ENCODE measurements around the gene ZMIZ1.

Gene ZMIZ1

DNA sequence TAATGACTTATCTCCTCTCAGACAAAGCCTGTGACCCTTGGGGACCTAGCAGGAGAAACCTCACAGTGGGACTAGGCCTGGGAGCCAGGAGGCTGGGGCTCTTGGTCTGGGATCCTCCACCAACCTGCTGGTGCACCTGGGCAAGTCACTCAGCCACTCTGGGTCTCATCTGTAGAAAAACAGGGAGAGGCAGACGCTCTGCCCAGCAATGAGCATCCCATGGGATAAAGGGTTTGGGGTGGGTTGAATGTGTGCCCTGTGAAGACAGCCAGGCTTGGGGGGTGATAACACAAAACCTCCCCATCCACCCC is 81.6 kb downstream of the ZMIZ1 start:
- no peak for DNase-seq (ENCODE audit: low read depth in 2 of 2)

DNA sequence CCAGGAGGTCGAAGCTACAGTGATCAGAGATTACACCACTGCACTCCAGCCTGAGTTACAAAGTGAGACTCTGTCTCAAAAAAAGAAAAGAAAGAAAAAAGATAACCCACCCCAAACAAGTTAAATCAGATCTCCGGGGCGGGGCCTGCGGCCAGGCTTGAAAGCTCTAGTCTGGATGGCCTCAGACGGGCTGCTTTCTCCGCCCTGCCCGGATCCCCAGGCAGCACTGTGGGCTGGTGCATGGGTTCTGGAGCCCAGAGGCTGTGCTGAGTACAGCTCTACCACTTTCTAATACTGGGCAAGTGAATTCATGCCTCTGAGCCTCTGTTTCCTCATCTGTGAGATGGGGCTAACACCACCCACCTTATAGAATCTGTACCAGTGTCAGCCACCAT is 83.7 kb downstream of the ZMIZ1 start:
- no peak for DNase-seq (ENCODE audit: low read depth in 2 of 2)

DNA sequence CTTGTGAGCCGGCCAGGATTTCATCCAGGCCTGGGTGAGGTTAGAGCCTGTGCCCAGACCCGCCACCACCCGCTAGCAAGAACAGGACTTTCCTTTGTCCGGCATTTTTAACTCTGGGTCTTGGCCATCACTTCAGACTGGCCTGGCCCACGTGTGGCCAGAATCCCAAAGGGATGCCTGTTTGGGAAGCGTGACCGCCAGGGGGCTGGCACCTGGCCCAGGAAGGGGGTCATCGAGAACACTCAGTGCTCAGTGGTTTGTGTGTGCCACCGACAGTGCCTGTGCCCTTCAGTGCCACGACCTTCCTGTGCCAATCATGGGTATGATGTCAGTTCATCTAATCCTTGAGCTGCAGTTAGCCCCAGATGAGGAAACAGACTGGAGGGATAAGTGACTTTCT is 85.0 kb downstream of the ZMIZ1 start:
- DNase-seq (ENCODE audit: low read depth in 2 of 2) = no peak

DNA sequence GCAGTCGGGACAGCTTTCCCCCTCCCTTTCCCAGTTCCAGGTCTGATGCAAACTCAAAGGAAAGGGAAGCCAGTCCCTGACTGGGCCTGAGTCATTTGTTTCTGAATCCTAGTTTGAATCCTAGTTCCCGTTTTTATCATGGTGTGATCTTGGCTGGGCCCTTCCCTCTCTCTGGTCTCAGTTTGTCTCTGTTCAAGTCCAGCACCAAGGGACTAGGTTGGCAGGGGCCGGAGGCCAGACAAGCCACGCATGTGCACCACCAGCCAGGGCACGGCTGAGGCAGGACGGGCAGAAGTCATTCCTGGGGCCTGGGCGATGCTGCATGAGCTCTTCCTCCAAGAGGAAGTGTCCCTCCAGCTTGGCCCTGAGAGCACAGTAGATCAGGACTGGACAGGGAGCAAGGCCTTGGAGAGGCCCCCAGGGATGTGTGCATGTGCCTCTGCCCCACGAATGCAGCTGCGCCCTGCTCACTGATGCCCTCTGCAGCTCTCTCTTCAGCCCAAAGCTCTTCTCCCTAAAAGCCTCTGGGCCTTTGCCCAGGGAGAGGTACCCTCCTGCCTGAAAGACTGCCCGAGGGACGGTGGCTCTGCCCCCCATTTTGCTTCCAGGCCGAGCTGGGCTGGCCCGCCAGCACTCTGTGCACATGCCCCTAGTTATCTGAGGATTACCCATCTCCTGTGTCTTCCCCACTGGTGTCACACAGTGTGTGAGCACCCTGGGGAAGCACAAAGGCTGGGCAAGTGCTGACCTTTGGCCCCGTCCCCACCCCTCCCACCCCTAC is 86.7 kb downstream of the ZMIZ1 start:
- DNase-seq (ENCODE audit: low read depth in 2 of 2) = no peak

DNA sequence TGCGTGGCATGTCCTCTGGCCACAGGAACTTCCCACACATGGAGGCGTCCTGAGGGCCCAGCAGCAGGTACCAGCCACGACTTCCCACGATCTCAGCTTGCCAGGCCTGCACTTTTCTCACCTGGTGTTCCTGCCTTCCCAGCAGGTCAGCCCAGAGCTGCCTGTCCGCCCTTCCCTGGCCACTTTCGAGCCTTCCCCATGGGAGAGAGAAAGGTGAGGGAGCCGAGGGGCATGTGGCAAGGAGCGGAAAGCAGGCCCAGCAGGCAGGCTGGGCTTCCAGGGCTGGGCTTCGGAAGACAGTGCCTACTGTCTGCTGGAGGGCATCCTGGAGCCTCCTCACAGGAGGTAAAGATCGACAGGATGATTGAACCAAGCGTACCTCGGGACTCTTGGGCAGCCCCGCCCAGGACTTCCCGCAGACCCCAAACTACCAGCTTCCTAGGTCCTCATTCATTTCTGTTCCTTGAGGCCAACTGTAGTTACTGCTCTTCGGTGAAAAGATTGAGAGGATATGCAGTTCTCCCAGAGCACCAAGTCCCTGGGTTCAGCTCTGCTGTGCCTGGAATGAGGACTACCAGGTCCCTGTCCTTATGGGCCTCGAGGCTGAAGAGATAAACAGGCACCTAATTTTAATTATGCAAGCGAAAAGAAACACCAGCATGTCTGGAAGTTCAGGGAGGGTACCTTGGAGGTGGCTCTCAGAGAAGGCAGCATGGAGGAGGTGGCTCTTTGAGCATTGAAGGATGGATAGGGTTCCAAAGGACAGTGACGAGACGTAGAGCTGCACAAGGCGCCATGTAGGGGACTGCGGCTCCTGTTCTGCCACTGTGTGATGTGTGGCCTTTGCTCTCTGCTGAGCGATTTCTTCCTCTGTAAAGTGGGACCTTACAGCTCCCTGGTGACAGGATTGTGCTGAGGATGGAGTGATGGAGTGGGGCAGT is 87.8 kb downstream of the ZMIZ1 start:
- no peak for DNase-seq (ENCODE audit: low read depth in 2 of 2)

DNA sequence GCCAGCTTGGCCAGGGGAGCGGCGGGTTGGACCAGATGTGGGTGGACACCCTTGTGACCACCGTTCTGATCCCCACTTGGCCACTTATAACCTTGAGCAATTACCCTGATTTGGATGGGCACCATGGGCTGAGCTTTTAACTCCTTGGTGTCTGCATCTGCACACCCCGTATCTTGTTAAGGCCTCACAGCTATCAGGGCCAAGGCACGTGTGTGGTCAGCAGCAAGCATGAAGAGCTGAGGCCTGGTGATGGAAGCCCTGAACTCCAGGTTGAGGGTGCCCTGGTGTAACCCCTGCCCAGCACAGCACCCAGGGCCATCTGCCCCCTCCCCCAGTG is 89.2 kb downstream of the ZMIZ1 start:
- DNase-seq (ENCODE audit: low read depth in 2 of 2) = no peak

DNA sequence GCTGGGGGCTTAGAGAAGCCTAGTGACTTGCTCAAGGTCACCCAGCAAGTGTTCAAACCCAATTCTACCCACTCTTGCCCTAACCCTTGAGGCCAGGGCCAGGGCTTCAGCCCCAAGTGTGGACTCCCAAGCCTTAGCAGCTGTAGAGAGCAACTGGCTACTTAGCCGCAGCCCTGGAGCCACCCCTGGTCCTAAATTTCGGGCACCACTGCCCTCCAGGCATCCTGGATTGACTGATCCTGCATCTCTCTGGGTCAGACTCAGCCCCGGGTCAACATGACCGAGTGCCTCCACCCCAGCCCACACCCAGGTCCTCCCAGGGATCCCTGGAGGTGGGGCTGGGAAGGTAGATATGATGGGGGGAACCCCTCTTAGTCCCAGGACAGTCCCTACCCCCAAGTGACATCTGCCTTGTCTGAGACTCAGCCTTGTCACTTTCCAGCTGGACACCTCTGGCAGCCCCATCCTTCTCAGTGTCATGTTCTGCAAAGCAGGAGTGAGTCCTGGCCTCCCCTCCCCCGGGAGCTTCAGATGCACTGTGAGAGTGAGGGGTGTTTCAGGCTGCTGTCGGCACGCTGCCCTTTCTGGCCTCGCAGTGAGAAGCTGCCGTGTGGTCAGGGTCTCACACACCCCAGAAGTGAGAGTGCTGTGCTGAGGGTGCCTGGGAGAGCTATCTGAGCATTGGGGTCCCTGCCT is 89.8 kb downstream of the ZMIZ1 start:
- no peak for DNase-seq (ENCODE audit: low read depth in 2 of 2)

DNA sequence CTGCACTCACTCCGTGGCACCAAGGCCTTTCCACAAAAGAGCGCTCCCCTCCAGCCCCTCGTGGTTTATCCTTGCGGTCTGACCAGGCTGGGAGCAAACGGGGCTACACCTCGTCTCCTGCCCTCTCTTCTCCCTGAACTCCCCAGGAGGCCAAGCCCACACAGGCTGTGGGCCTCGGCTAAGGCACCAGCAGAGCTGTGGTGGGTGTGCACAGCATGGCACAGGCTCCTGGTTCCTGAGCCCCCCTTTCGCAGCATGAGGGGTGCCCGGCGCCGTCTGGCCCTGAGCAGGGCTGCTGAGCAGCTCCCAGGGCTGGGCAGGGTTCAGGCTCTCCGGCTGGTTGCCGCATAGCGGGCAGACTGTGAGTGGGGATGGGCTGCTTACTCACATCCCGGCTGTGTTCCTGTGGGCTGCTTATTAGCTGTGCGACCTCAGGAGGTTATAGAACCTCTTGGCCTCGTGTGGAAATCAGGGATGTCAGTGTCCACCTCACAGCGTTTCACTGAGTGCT is 90.4 kb downstream of the ZMIZ1 start:
- no peak for DNase-seq (ENCODE audit: low read depth in 2 of 2)

DNA sequence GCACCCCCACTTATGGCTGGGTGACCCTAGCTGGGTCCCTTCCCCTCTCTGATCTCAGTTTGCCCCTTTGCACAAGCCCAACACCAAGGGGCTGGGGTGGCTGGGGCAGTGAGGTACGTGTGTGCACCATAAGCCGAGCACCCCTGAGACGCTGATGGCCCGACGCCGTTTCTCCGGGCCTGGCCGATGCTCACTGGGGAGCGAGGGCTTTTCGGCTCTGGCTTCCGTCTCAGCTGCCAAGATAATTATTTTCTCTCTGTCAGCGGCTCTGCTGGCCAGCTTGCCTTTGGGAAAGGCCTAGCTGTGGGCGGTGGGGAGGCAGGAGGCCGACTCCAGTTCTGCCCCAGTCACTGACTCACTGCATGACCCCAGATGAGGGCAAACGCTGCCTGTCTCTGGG is 91.0 kb downstream of the ZMIZ1 start:
- DNase-seq (ENCODE audit: low read depth in 2 of 2) = no peak

DNA sequence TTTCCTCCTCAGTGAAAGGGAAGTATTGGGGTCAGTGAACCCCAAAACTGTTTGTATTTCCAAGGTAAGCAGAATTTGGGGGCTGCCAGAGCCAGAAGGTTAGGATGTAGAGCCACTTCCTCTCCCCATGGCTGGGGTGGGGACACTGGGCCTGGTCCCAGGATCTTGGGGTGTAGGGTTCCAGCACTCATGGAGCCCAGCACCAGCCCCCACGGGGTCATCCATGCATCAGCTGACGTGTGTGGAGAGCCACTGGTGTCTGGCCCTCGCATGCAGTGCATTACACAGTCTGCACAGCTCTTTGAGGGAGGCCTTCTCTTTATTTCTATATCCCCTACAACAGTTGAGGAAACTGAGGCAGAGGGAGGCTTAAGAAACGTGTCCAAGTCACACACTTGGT is 91.4 kb downstream of the ZMIZ1 start:
- no peak for DNase-seq (ENCODE audit: low read depth in 2 of 2)

DNA sequence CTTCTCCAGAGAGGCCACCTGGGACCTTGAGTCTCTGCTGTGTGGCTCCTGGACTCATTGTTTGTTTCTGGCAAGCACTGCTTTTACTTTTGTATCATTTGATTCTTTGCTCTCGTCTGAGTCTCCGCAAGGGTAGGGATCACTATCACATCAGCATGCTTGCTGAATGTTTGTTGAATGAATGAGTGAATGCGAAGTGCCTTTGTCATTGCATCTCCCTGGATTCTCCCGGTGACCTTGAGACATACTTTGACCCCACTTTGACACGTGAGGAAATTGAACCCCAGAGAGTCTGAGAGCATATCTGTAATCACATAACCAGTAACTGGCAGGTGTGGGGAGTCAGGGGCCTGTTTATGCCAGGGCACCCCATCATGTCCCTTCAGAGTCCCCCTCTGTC is 92.8 kb downstream of the ZMIZ1 start:
- no peak for DNase-seq (ENCODE audit: low read depth in 2 of 2)

DNA sequence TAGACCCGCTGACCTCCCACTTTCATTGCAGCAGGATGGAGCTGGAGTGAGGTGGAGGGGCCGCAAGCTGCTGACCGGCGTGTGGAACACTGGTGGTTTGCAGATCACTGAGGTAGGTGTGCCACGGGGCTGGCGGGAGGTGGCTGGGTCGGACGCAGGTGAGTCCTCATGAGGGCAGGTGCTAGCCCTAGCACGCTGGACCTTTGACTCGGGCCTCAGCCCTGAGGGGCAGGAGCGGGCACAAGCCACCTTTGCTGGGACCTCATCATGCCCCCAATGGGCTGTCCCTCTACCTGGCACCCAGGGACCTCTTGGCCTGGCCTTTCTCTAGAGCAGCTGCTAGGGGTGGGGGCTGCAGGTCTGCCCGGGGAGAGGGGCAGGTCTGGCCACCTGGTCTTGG is 93.3 kb downstream of the ZMIZ1 start:
- DNase-seq (ENCODE audit: low read depth in 2 of 2) = no peak

DNA sequence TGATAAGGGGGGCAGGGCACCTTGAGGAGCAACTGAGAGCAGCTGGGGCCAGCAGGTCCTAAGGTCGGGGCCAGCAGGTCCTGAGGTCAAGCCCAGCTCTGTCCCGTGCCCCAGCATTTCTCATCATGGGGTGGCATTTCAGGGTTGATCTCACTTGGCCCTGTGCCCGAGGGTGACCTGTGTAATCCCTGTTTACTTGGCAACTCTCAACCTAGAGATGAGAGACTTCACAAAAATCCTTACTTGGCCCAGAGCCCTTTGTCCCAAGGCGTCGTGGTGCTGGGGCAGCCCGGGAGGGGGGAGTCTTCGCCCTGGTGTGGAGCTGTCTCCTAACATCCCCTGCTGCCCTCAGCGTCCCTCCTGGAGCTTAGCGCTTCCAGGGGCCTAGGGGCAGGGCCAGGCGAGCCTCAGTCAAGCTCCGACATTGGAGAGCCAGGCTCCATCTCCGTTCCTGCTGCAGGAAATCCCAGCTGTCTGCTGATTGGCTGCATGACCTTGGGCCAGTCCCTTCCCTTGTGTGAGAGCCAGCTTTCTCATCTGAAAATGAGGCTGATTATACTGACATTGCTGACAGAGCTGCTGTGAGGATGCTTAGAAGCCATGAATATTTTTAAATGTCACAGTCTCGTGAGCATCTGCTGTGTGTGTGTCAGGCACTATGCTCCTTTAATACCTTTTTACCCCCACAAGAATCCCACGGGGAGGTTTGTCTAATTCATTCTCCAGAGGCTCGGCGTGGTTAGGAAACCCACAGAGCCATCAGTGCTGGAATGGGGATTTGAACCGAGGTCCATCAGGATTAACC is 94.3 kb downstream of the ZMIZ1 start:
- DNase-seq (ENCODE audit: low read depth in 2 of 2) = no peak

DNA sequence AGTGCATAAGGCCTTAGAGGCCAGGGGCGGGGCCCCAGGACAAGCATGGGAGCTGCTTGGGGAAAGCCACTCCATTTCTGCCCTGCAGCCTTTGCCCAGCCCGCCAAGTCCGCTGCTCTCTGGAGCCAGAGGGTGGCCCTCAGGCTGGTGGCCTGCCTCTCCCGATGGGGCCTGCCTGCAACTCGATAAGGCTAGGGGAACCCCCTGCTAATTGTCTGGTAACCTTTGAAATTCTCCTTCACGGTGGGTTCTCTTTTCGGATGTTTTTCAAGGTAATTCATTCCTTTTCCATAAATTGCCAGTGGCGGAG is 94.9 kb downstream of the ZMIZ1 start:
- no peak for DNase-seq (ENCODE audit: low read depth in 2 of 2)

DNA sequence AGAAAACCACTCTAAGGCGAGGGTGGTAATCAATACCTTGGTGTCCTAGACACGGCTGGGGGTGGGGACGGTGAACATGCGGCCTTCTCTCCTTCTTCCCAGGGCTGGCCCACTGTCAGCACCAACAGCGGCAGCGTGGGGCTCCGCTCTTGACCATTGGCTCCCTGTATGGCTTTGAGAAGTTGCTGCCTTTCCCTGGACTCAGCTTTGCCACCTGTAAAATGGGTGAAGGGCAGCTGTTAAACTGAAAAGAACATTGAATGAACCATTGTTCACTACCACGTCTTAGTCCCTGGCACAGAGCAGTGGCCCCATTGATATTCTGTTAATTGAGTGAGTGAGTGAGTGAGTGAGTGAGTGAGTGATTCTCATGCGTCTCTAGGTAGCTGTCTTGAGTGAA is 95.3 kb downstream of the ZMIZ1 start:
- no peak for DNase-seq (ENCODE audit: low read depth in 2 of 2)

DNA sequence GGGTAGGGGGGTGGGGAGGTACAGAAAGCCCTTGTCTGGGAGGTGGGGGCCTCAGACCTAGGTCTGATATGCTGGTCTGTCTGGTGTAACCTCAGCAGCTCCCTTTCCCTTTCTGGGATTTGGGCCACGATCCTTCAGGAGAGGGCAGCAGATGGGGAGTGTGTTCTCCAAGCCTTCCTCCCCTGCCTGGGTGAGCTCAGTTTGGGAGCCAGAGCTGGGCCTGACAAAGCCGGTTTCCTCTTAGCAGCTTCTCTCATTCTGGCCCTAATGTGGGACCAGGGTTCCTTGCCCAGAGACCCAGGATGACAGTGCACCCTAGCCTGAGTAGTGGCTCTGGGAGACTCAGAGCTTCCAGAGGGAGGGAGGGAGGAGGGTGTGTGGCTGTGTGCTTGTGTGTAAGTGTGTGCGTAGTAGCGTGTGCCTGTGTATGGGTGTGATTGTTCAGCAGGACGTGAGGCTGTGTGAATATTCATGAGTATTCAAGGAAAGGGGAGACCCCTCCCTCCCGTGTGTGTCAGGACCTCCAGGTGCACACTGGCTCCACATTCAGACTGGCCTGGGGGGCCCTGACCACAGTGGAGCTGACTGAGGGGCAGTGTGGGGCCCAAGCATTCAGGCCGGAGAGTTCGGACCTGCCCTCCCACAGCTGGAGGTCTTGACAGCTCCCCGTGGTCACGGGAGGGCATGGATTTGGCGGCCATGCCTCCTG is 96.5 kb downstream of the ZMIZ1 start:
- no peak for DNase-seq (ENCODE audit: low read depth in 2 of 2)

DNA sequence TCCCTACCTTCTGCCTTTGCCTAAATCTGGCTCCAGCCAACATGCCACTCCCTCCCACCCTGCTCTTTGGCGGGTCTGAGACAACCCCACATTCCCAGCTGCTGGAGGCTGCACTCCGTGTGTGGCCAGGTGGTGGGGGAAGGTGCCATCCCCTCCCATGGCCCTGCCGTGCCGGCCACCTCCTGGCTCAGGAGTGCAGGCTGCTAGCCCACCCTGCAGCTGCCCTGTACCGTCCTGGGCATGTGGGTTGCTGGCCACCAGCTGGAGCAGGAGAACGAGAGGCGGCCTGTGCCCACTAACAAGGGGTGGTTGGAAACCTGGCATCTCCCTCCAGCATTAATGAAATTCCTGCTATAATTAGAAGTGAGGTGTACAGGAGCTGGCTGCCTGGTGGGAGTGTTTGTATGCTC is 97.6 kb downstream of the ZMIZ1 start:
- no peak for DNase-seq (ENCODE audit: low read depth in 2 of 2)

DNA sequence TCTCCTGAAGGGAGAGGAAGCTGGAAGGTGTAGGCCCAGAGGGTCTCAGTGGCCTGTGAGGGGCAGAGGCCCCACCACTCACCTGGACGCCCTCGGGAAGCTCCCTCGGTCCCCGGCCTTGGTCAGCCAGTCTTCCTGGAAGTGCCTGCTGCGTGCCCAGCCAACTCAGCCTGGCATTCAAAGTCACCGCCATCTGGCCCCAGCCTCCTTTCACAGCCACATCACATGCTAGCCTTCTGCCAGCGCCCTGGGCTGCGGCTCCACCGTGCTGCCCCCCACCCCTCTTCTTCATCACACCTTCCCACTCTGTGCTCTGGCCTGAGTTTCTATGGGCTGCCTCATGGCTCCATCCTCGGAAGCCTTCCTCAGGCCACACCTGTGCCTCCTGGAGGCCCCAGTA is 98.0 kb downstream of the ZMIZ1 start:
- DNase-seq (ENCODE audit: low read depth in 2 of 2) = no peak

DNA sequence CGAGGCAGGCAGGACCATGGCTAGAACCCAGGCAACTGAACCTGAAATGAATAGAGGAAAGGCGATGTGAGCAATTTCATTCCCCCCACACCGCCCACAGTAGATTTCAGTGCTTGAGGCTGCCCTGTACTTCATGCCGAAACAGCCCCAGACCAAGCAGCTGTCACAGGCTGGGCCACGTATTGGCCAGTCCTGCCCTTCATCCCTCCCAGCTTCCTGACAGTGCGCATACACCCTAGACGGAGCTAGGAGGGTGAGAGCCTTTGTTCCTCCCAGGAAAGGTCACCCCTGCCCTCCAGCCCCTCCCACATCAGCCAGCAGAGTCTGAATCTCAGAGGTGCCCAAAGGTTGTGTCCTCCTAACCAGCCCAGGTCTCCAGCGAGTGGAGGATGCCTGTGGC is 98.8 kb downstream of the ZMIZ1 start:
- DNase-seq (ENCODE audit: low read depth in 2 of 2) = no peak

DNA sequence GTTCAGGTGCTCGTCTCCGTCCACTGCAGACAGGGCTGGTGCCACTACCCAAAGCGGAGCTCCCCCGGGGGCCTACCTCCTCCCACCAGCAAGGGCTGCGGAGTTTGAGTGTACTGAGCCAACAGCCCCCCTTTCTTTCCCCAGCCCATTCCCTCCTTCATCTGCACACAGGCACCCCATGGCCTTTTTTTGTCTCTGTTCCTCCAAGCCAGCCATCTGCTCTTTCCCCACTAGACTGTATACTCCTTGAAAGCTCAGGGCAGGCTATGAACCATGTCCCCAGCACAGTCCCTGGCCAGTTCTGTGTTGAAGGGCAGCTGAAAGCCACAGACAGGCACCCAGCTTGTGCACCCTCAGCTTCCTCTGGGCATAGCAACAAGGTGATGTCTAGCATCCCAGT is 99.4 kb downstream of the ZMIZ1 start:
- no peak for DNase-seq (ENCODE audit: low read depth in 2 of 2)

DNA sequence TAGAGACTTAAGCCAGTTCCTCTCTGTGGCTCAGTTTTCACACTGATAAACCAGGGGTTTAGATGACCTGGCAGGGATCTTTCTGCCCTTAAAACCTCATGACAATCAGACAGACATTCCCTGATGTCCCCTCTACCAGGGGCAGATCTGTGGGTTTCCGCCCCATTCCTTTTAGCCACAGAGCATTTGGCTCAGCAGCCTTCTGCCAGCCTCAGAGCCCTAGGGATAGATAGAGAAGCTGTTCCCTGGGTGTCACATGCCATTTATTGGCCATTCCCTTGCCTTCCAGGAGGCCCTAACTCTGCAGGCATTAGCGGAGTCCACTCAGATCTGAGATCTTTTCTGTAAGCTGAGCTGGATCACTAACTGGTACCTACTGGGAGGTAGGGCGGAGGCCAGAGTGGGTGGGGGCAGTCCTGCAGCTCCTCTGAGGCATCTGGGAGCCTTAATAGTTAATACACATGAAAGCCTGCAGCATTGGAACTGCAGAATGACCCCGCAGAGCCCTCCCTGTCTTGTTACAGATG is 101.5 kb downstream of the ZMIZ1 start:
- DNase-seq (ENCODE audit: low read depth in 2 of 2) = no peak

Measured in stimulated activated CD8-positive, alpha-beta memory T cell treated with anti-CD3 and anti-CD28 coated beads, Interleukin-2, amount 100 ng/mL, for 48 hours (primary cell).